GM12878 (cell line): Measurements from ENCODE around the gene AMN1. TPM values are rescaled to one million over a fixed set of nuclear protein-coding genes. Genes with fewer than 3 reads are reported as not detected.
A peak's percentile ranks its signal among the peaks of the same experiment; 100 is the strongest.

Experiments
- CHD4 ChIP-seq: fragments of 200-600 bp; sonication (generic); IDR thresholded peaks from 2 replicates; pipeline ENCODE4 v1.6.1; 2016; ENCODE audit warnings: mild to moderate bottlenecking
- CREM ChIP-seq: IDR thresholded peaks from 2 replicates; pipeline ENCODE4 v1.6.1; 2014; ENCODE audit warnings: antibody characterized with exemption, low read depth
- IKZF2 ChIP-seq, 2 experiments: fragments of 450-650 bp; IDR thresholded peaks; 2 replicates each; pipeline ENCODE4 v1.6.1; 2017; ENCODE audit warnings: mild to moderate bottlenecking in 2 of 2, moderate library complexity in 2 of 2
- MTA2 ChIP-seq: fragments of 450-650 bp; IDR thresholded peaks from 2 replicates; pipeline ENCODE4 v1.6.1; 2016; ENCODE audit warnings: low read depth, mild to moderate bottlenecking, moderate library complexity
- MYB ChIP-seq: fragments of 150-350 bp; IDR thresholded peaks from 2 replicates; pipeline ENCODE4 v1.6.1; 2014; ENCODE audit warnings: mild to moderate bottlenecking, low read depth, low read length, borderline replicate concordance
- PML ChIP-seq: IDR thresholded peaks from 2 replicates; pipeline ENCODE4 v1.6.1; 2012; ENCODE audit warnings: low read length, inconsistent platforms
- STAT1 ChIP-seq: fragments of 450-650 bp; conservative IDR thresholded peaks from 2 replicates; pipeline ENCODE4 v1.6.1; 2014; ENCODE audit warnings: antibody characterized with exemption, mild to moderate bottlenecking
- TAF1 ChIP-seq: IDR thresholded peaks from 2 replicates; pipeline ENCODE4 v1.6.1; 2011; ENCODE audit warnings: mild to moderate bottlenecking, low read depth, low read length, borderline replicate concordance
- ZNF24 ChIP-seq: fragments of 450-650 bp; IDR thresholded peaks from 2 replicates; pipeline ENCODE4 v1.6.1; 2017; ENCODE audit warnings: antibody characterized with exemption, mild to moderate bottlenecking
- polyA plus RNA-seq, 11 experiments: library from polyadenylated mRNA; depleted of rRNA in 4 of 11; unstranded in 6 of 11; stranded (reverse) in 5 of 11; fragments of >200 nt; fragmentation: Nextera tagmentation in 4 of 11; fragmentation: Illumina TruSeq in 1 of 11; extraction: Ambion mirVana in 4 of 11; extraction: Trizol in 1 of 11; gene quantifications; 1 replicate in 1 of 11; 2 replicates in 10 of 11; pipeline versions ENCODE4 v1.2.1 to v1.2.3, GENCODE V29; 2011 to 2016; ENCODE audit warnings: inconsistent platforms in 2 of 11, missing spikeins in 2 of 11, low read depth in 1 of 11
- total RNA-seq, 4 experiments: library from RNA; depleted of rRNA in 3 of 4; stranded (reverse); fragments of >200 nt in 3 of 4; fragmentation: Illumina TruSeq in 1 of 4; extraction: Trizol in 1 of 4; gene quantifications; 2 replicates each; pipeline versions ENCODE4 v1.2.1 to v1.2.3, GENCODE V29; 2013 to 2021
- TF ChIP-seq, protein P1 (sequence below), 3 experiments: IDR thresholded peaks in 2 of 3; conservative IDR thresholded peaks in 1 of 3; 2 replicates each; pipeline ENCODE4 v1.5.1; 2011; ENCODE audit warnings: low read depth in 3 of 3, low read length in 3 of 3, mild to moderate bottlenecking in 3 of 3, control low read depth in 2 of 3, moderate library complexity in 2 of 3, inconsistent platforms in 1 of 3, mixed read lengths in 1 of 3; ENCODE audit not compliant: control insufficient read depth in 2 of 3, insufficient read depth in 1 of 3; ENCODE audit errors: extremely low read depth in 1 of 3
- TF ChIP-seq, protein P2 (sequence below): fragments of 450-650 bp; IDR thresholded peaks from 2 replicates; pipeline ENCODE4 v1.6.1; 2017; ENCODE audit warnings: mild to moderate bottlenecking

Gene AMN1
- total and polyA plus RNA-seq, 10 of the 15 experiments (the other 5 are each of a cell fraction or from before 2014, with no cell fraction given): 5.4 to 19.3 (median 9.3) TPM

DNA sequence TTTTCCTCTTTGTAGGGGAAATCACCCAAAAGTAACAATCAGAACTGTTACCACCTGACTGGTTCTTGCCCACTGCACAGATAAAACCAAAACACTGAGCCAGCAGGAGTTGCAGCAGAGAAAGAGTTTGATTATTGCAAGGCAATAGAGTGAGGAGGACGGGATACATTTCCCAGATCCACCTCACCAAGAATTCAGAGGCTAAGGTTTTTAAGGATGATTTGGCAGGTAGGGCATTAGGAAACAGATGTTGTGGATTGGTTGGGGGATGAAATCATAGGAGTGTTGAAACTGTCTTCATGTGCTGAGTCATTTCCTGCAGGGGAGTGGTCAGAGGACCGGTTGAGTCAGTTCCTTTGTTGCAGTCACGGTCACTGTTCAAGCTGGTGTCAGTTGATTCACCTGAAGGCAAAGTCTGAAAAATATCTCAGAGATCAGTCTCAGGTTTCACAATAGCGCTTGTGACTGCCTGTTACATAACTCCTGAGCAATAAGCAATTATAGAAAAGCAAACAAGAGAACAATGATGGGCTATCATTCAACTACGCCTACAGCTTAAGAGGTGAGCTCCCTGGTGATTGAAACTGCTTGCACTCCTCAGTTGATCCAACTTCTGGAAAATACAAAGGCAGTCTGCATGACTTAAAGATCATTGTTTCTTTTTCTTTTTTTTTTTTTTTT, 20.3 kb upstream of the AMN1 start (continued):
- TF ChIP-seq, protein P1, sequence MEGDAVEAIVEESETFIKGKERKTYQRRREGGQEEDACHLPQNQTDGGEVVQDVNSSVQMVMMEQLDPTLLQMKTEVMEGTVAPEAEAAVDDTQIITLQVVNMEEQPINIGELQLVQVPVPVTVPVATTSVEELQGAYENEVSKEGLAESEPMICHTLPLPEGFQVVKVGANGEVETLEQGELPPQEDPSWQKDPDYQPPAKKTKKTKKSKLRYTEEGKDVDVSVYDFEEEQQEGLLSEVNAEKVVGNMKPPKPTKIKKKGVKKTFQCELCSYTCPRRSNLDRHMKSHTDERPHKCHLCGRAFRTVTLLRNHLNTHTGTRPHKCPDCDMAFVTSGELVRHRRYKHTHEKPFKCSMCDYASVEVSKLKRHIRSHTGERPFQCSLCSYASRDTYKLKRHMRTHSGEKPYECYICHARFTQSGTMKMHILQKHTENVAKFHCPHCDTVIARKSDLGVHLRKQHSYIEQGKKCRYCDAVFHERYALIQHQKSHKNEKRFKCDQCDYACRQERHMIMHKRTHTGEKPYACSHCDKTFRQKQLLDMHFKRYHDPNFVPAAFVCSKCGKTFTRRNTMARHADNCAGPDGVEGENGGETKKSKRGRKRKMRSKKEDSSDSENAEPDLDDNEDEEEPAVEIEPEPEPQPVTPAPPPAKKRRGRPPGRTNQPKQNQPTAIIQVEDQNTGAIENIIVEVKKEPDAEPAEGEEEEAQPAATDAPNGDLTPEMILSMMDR (IDR thresholded peaks at IDR 0.05 in 2 of 3, conservative IDR thresholded peaks at IDR 0.05 in 1 of 3; ENCODE audit: control insufficient read depth in 2 of 3, extremely low read depth in 1 of 3, insufficient read depth in 1 of 3, low read depth in 3 of 3, low read length in 3 of 3): no peak
- no peak for TF ChIP-seq CHD4
- TF ChIP-seq CREM: peak; percentile 95
- TF ChIP-seq PML: peak; percentile 87
- TF ChIP-seq, protein P2, sequence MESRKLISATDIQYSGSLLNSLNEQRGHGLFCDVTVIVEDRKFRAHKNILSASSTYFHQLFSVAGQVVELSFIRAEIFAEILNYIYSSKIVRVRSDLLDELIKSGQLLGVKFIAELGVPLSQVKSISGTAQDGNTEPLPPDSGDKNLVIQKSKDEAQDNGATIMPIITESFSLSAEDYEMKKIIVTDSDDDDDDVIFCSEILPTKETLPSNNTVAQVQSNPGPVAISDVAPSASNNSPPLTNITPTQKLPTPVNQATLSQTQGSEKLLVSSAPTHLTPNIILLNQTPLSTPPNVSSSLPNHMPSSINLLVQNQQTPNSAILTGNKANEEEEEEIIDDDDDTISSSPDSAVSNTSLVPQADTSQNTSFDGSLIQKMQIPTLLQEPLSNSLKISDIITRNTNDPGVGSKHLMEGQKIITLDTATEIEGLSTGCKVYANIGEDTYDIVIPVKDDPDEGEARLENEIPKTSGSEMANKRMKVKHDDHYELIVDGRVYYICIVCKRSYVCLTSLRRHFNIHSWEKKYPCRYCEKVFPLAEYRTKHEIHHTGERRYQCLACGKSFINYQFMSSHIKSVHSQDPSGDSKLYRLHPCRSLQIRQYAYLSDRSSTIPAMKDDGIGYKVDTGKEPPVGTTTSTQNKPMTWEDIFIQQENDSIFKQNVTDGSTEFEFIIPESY: no peak
- TF ChIP-seq IKZF2 (IDR thresholded peaks at IDR 0.05): peak; percentile 99
- no peak; the same call in 1 of the 2 replicates for TF ChIP-seq ZNF24
- TF ChIP-seq MTA2: peak; percentile 91
- peak; percentile 79 for TF ChIP-seq TAF1
- TF ChIP-seq STAT1: no peak
- peak; percentile 95 for TF ChIP-seq MYB
